K562 (cell line): ENCODE data around the gene NEURL2. TPM values are rescaled to one million over a fixed set of nuclear protein-coding genes. Genes with fewer than 3 reads are reported as not detected.

Source experiments
- DIDO1 ChIP-seq: fragments of 450-650 bp; IDR thresholded peaks from 2 replicates; pipeline ENCODE4 v1.6.1; 2016; ENCODE audit warnings: low read depth, missing biosample characterization, missing genetic modification characterization
- ETV6 ChIP-seq, 3 experiments: fragments of 150-350 bp in 1 of 3; sonication (generic) in 1 of 3; formaldehyde crosslinking in 1 of 3; IDR thresholded peaks; 2 replicates each; pipeline versions ENCODE4 v1.6.1 to v1.8.0; 2014 to 2022; ENCODE audit warnings: borderline replicate concordance in 2 of 3, low read depth in 2 of 3, antibody characterized with exemption in 1 of 3, low read length in 1 of 3, mild to moderate bottlenecking in 1 of 3, missing genetic modification reagents in 1 of 3
- FOSL1 ChIP-seq: fragments of 200-800 bp; sonication (Bioruptor generic); conservative IDR thresholded peaks from 2 replicates; pipeline ENCODE4 v1.6.1; 2016; ENCODE audit warnings: missing genetic modification characterization, missing compliant biosample characterization
- HMGN3 ChIP-seq: IDR thresholded peaks from 2 replicates; pipeline ENCODE4 v1.6.1; 2011; ENCODE audit warnings: borderline replicate concordance, low read depth, mild to moderate bottlenecking, mixed read lengths, low read length; ENCODE audit not compliant: insufficient read length; ENCODE audit errors: extremely low read depth
- HOXB6 ChIP-seq: fragments of 250-450 bp; sonication (Bioruptor Pico); IDR thresholded peaks from 2 replicates; pipeline ENCODE4 v1.5.1; 2022; ENCODE audit warnings: mild to moderate bottlenecking, borderline replicate concordance
- KDM4B ChIP-seq, 2 experiments: fragments of 450-650 bp in 1 of 2; sonication (generic) in 1 of 2; IDR thresholded peaks; 2 replicates each; pipeline ENCODE4 v1.6.1; 2016 to 2017; ENCODE audit warnings: borderline replicate concordance in 2 of 2, antibody characterized with exemption in 1 of 2, low read depth in 1 of 2, mild to moderate bottlenecking in 1 of 2
- MEF2D ChIP-seq: conservative IDR thresholded peaks from 2 replicates; pipeline ENCODE4 v1.6.1; 2016; ENCODE audit warnings: low read depth, missing genetic modification characterization, missing compliant biosample characterization
- NFRKB ChIP-seq: fragments of 450-650 bp; IDR thresholded peaks from 2 replicates; pipeline ENCODE4 v1.6.1; 2016; ENCODE audit warnings: low read depth
- POLR3A ChIP-seq: IDR thresholded peaks from 2 replicates; pipeline ENCODE4 v1.6.1; 2011; ENCODE audit warnings: borderline replicate concordance, mild to moderate bottlenecking, moderate library complexity; ENCODE audit not compliant: insufficient read length, insufficient read depth; ENCODE audit errors: extremely low read depth
- PYGO2 ChIP-seq: fragments of 450-650 bp; IDR thresholded peaks from 2 replicates; pipeline ENCODE4 v1.6.1; 2016; ENCODE audit warnings: mild to moderate bottlenecking, missing genetic modification characterization, moderate library complexity, missing compliant biosample characterization
- SIN3A ChIP-seq, 2 experiments: fragments of 150-350 bp in 1 of 2; IDR thresholded peaks; 2 replicates each; pipeline ENCODE4 v1.6.1; 2011 to 2016; ENCODE audit warnings: borderline replicate concordance in 2 of 2, low read depth in 2 of 2, low read length in 2 of 2, mild to moderate bottlenecking in 2 of 2, moderate library complexity in 2 of 2; ENCODE audit not compliant: control insufficient read depth in 1 of 2
- SMAD3 ChIP-seq: fragments of 450-650 bp; formaldehyde crosslinking; conservative IDR thresholded peaks from 2 replicates; pipeline ENCODE4 v1.4.0; 2020; ENCODE audit warnings: mild to moderate bottlenecking
- SREBF2 ChIP-seq: sonication (generic); formaldehyde crosslinking; IDR thresholded peaks from 2 replicates; pipeline ENCODE4 v1.4.0; 2020; ENCODE audit warnings: mild to moderate bottlenecking, missing genetic modification reagents
- TAF1 ChIP-seq: IDR thresholded peaks from 2 replicates; pipeline ENCODE4 v1.6.1; 2011; ENCODE audit warnings: mild to moderate bottlenecking, low read length, moderate library complexity; ENCODE audit not compliant: insufficient read depth, control insufficient read depth, severe bottlenecking; ENCODE audit errors: extremely low read depth
- TCF7L2 ChIP-seq: fragments of 150-350 bp; IDR thresholded peaks from 2 replicates; pipeline ENCODE4 v1.6.1; 2016; ENCODE audit warnings: low read depth, mild to moderate bottlenecking, low read length, moderate library complexity
- ZNF253 ChIP-seq: fragments of 250-450 bp; sonication (Bioruptor Pico); conservative IDR thresholded peaks from 2 replicates; pipeline ENCODE4 v1.6.1; 2021; ENCODE audit warnings: mild to moderate bottlenecking
- ZNF324 ChIP-seq: fragments of 250-450 bp; sonication (Bioruptor Pico); IDR thresholded peaks from 2 replicates; pipeline ENCODE4 v1.4.0; 2020; ENCODE audit warnings: mild to moderate bottlenecking
- ZNF561 ChIP-seq: fragments of 450-650 bp; formaldehyde crosslinking; conservative IDR thresholded peaks from 2 replicates; pipeline ENCODE4 v1.4.0; 2020; ENCODE audit warnings: mild to moderate bottlenecking, moderate library complexity
- ZSCAN32 ChIP-seq: fragments of 450-650 bp; formaldehyde crosslinking; IDR thresholded peaks from 2 replicates; pipeline ENCODE4 v1.4.0; 2020; ENCODE audit warnings: mild to moderate bottlenecking, moderate library complexity
- polyA plus RNA-seq, 8 experiments: library from polyadenylated mRNA; depleted of rRNA in 4 of 8; stranded (reverse) in 5 of 8; unstranded in 3 of 8; fragments of >200 nt; fragmentation: Nextera tagmentation in 2 of 8; fragmentation: Illumina TruSeq in 1 of 8; extraction: Ambion mirVana in 2 of 8; extraction: Trizol in 1 of 8; gene quantifications; 2 replicates each; pipeline versions ENCODE4 v1.2.1 to v1.2.3, GENCODE V29; 2011 to 2014; ENCODE audit warnings: inconsistent platforms in 1 of 8, missing spikeins in 1 of 8
- total RNA-seq, 7 experiments: library from RNA; depleted of rRNA in 6 of 7; stranded (reverse); fragments of >200 nt in 6 of 7; fragmentation: Illumina TruSeq in 2 of 7; extraction: Trizol in 2 of 7; gene quantifications; 2 replicates each; pipeline versions ENCODE4 v1.2.1 to v1.2.3, GENCODE V29; 2011 to 2021; ENCODE audit warnings: low replicate concordance in 1 of 7
- TF ChIP-seq, protein P1 (sequence below): fragments of 450-650 bp; IDR thresholded peaks from 2 replicates; pipeline ENCODE4 v1.6.1; 2017; ENCODE audit warnings: antibody characterized with exemption, mild to moderate bottlenecking
- TF ChIP-seq, protein P2 (sequence below): sonication (generic); formaldehyde crosslinking; IDR thresholded peaks from 2 replicates; pipeline ENCODE4 v1.8.0; 2022; ENCODE audit warnings: mild to moderate bottlenecking, missing genetic modification reagents

The NEURL2 gene
- total and polyA plus RNA-seq, 9 of the 15 experiments (the other 6 are each of a cell fraction or from before 2014, with no cell fraction given): 0.22 to 1.9 (median 0.50) TPM; not detected in 1

DNA sequence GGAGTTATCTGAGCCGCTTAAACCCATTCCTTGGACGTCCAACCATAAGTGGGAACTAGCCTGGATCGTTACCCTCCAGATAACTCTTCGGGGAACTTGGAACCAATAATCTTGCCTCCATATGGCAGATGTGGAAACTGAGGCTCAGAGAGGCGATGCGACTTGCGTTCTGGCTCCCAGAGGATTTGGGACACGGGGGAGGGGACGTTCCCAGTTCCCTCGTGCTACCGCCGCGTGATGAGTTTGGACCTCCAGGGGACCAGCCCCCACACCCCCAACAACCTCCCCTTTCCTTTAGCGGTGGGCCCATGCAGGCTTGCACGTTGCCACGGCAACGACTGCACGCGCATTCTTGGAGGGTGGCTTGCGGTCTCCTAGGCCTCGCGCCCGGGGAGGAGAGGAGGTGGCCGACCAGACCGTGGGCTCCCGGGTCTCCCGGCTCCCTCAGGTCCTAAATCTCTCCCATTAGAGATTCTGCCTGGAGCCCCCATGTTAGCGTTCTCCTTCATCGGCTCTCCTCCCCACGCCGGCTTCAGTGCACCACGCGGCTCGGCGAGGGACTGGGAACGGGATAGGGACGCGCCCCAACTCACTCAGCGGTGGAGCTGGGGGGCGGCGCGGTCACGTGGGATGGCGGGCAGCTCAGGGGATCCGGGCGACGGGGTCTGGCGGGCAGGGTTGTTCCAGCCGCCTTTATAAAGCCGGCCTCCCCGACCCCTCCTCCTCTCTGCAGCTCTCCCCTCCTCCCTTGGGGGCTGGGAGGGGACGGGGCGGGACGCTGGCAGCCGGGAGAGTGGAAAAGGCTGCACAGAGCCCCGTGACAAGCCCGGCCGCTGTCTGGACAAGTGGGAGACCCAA lies 20.7 kb upstream of the NEURL2 start, which contains the start of gene PLTP (continued):
- TF ChIP-seq, protein P1, sequence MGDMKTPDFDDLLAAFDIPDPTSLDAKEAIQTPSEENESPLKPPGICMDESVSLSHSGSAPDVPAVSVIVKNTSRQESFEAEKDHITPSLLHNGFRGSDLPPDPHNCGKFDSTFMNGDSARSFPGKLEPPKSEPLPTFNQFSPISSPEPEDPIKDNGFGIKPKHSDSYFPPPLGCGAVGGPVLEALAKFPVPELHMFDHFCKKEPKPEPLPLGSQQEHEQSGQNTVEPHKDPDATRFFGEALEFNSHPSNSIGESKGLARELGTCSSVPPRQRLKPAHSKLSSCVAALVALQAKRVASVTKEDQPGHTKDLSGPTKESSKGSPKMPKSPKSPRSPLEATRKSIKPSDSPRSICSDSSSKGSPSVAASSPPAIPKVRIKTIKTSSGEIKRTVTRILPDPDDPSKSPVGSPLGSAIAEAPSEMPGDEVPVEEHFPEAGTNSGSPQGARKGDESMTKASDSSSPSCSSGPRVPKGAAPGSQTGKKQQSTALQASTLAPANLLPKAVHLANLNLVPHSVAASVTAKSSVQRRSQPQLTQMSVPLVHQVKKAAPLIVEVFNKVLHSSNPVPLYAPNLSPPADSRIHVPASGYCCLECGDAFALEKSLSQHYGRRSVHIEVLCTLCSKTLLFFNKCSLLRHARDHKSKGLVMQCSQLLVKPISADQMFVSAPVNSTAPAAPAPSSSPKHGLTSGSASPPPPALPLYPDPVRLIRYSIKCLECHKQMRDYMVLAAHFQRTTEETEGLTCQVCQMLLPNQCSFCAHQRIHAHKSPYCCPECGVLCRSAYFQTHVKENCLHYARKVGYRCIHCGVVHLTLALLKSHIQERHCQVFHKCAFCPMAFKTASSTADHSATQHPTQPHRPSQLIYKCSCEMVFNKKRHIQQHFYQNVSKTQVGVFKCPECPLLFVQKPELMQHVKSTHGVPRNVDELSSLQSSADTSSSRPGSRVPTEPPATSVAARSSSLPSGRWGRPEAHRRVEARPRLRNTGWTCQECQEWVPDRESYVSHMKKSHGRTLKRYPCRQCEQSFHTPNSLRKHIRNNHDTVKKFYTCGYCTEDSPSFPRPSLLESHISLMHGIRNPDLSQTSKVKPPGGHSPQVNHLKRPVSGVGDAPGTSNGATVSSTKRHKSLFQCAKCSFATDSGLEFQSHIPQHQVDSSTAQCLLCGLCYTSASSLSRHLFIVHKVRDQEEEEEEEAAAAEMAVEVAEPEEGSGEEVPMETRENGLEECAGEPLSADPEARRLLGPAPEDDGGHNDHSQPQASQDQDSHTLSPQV: peak; percentile 56; the same call in 1 of the 2 replicates
- TF ChIP-seq SIN3A (IDR thresholded peaks at IDR 0.05; ENCODE audit: borderline replicate concordance in 2 of 2, control insufficient read depth in 1 of 2, low read depth in 2 of 2, low read length in 2 of 2) (0 out of 4 replicates have a peak, but pooled peaks of 1 of the 2 experiments have one; percentile 41), PYGO2 (tag) (no peak), TCF7L2 (no peak), SMAD3 (CRISPR knock-in tag) (no peak), TAF1 (peak; percentile 7), NFRKB (peak; percentile 7; the same call in 1 of the 2 replicates), HOXB6 (CRISPR knock-in tag) (no peak), ZSCAN32 (CRISPR knock-in tag) (no peak), SREBF2 (CRISPR knock-in tag) (0 out of 2 replicates have a peak, but pooled peaks have one; percentile 2), ZNF561 (CRISPR knock-in tag) (no peak), ZNF324 (CRISPR knock-in tag) (no peak), MEF2D (no peak), DIDO1 (tag) (no peak), ZNF253 (no peak), POLR3A (no peak), ETV6 (IDR thresholded peaks at IDR 0.05; ENCODE audit: borderline replicate concordance in 1 of 2, low read depth in 2 of 2, low read length in 1 of 2) (no peak), ETV6 (CRISPR knock-in tag; IDR thresholded peaks at IDR 0.05; ENCODE audit: borderline replicate concordance) (no peak), FOSL1 (tag) (0 out of 2 replicates have a peak, but pooled peaks have one; percentile 2), KDM4B (IDR thresholded peaks at IDR 0.05; ENCODE audit: borderline replicate concordance in 2 of 2, low read depth in 1 of 2) (no peak), HMGN3 (peak; percentile 2)
- TF ChIP-seq, protein P2, sequence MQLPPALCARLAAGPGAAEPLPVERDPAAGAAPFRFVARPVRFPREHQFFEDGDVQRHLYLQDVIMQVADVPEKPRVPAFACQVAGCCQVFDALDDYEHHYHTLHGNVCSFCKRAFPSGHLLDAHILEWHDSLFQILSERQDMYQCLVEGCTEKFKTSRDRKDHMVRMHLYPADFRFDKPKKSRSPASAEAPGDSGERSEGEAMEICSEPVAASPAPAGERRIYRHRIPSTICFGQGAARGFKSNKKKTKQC: no peak
